ENCODE data around the gene SPTBN1.

Gene SPTBN1

GRCh38 chr2:54578648-54579045, 122.5 kb downstream of the SPTBN1 start:
- TF ChIP-seq CTCF (conservative IDR thresholded peaks at IDR 0.05; ENCODE audit: low read length) (no peak), EZH2phosphoT487 (IDR thresholded peaks at IDR 0.05; ENCODE audit: borderline replicate concordance) (no peak)
- no peak overlapping the region for H3K4me3 ChIP-seq (ENCODE audit: low read length, poor library complexity, severe bottlenecking)
- H3K9me2 ChIP-seq (replicated peaks; ENCODE audit: low read depth, low read length), result no peaks in the 10 kb centered on the region
- H3K27me3 ChIP-seq (ENCODE audit: insufficient read depth, low read length, poor library complexity, severe bottlenecking), result no peaks in the 10 kb centered on the region
- H3K4me2 ChIP-seq (ENCODE audit: low read depth, low read length, poor library complexity, severe bottlenecking), result peak overlapping the region; percentile 85
- H3K4me1 ChIP-seq (ENCODE audit: insufficient read depth, low read length, poor library complexity, severe bottlenecking), result peaks cover 92% of the 10 kb centered on the region
- H3K36me3 ChIP-seq (ENCODE audit: insufficient read depth, low read length), result peaks cover 17% of the 10 kb centered on the region; the same call in 1 of the 2 replicates
- H3F3A ChIP-seq (ENCODE audit: low read depth), result peaks cover 26% of the 10 kb centered on the region
- H3K9ac ChIP-seq (ENCODE audit: low read depth, low read length, poor library complexity, severe bottlenecking), result peak overlapping the region; percentile 1
- no peak overlapping the region for H2AFZ ChIP-seq (ENCODE audit: low read length)
- peaks cover 99% of the 10 kb centered on the region for H3K79me2 ChIP-seq (ENCODE audit: insufficient read depth, low read length)
- peaks cover 79% of the 10 kb centered on the region for H4K20me1 ChIP-seq (ENCODE audit: insufficient read depth, low read length, poor library complexity, severe bottlenecking)
- no peaks in the 10 kb centered on the region for H3K9me3 ChIP-seq (ENCODE audit: insufficient read depth, low read depth, low read length)

GRCh38 chr2:54579061-54579681, 123.0 kb downstream of the SPTBN1 start:
- Histone ChIP-seq H3K9ac (ENCODE audit: low read depth, low read length, poor library complexity, severe bottlenecking) (peak overlapping the region; percentile 67), H2AFZ (ENCODE audit: low read length) (no peak overlapping the region)

GRCh38 chr2:54579682-54580620, 123.8 kb downstream of the SPTBN1 start:
- Histone ChIP-seq H3K4me3 (ENCODE audit: low read length, poor library complexity, severe bottlenecking) (peak overlapping the region; percentile 63), H3K4me1 (ENCODE audit: insufficient read depth, low read length, poor library complexity, severe bottlenecking) (peaks cover 92% of the 10 kb centered on the region)

More at GRCh38 chr2:54579061-54579681, 123.0 kb downstream of the SPTBN1 start:
- peaks cover 17% of the 10 kb centered on the region; the same call in 1 of the 2 replicates for H3K36me3 ChIP-seq (ENCODE audit: insufficient read depth, low read length)
- peak overlapping the region; percentile 85 for H3K4me2 ChIP-seq (ENCODE audit: low read depth, low read length, poor library complexity, severe bottlenecking)
- peaks cover 80% of the 10 kb centered on the region for H4K20me1 ChIP-seq (ENCODE audit: insufficient read depth, low read length, poor library complexity, severe bottlenecking)
- no peaks in the 10 kb centered on the region for H3K9me3 ChIP-seq (ENCODE audit: insufficient read depth, low read depth, low read length)
- no peaks in the 10 kb centered on the region for H3K9me2 ChIP-seq (replicated peaks; ENCODE audit: low read depth, low read length)
- no peaks in the 10 kb centered on the region for H3K27me3 ChIP-seq (ENCODE audit: insufficient read depth, low read length, poor library complexity, severe bottlenecking)
- TF ChIP-seq EZH2phosphoT487 (IDR thresholded peaks at IDR 0.05; ENCODE audit: borderline replicate concordance), result no peak
- TF ChIP-seq CTCF (conservative IDR thresholded peaks at IDR 0.05; ENCODE audit: low read length), result no peak
- H3K79me2 ChIP-seq (ENCODE audit: insufficient read depth, low read length), result peaks cover 99% of the 10 kb centered on the region
- H3F3A ChIP-seq (ENCODE audit: low read depth), result peaks cover 21% of the 10 kb centered on the region
- peak overlapping the region; percentile 63 for H3K4me3 ChIP-seq (ENCODE audit: low read length, poor library complexity, severe bottlenecking)
- H3K4me1 ChIP-seq (ENCODE audit: insufficient read depth, low read length, poor library complexity, severe bottlenecking), result peaks cover 92% of the 10 kb centered on the region

More at GRCh38 chr2:54579682-54580620, 123.8 kb downstream of the SPTBN1 start:
- H3K79me2 ChIP-seq (ENCODE audit: insufficient read depth, low read length), result peaks cover 100% of the 10 kb centered on the region
- no peaks in the 10 kb centered on the region for H3K27me3 ChIP-seq (ENCODE audit: insufficient read depth, low read length, poor library complexity, severe bottlenecking)
- H3K9ac ChIP-seq (ENCODE audit: low read depth, low read length, poor library complexity, severe bottlenecking), result peak overlapping the region; percentile 67
- TF ChIP-seq CTCF (conservative IDR thresholded peaks at IDR 0.05; ENCODE audit: low read length), result no peak
- no peak for TF ChIP-seq EZH2phosphoT487 (IDR thresholded peaks at IDR 0.05; ENCODE audit: borderline replicate concordance)
- no peak overlapping the region for H2AFZ ChIP-seq (ENCODE audit: low read length)
- no peaks in the 10 kb centered on the region for H3K9me3 ChIP-seq (ENCODE audit: insufficient read depth, low read depth, low read length)
- H3K4me2 ChIP-seq (ENCODE audit: low read depth, low read length, poor library complexity, severe bottlenecking), result peak overlapping the region; percentile 85
- H3K36me3 ChIP-seq (ENCODE audit: insufficient read depth, low read length), result peaks cover 17% of the 10 kb centered on the region; the same call in 1 of the 2 replicates
- no peaks in the 10 kb centered on the region for H3K9me2 ChIP-seq (replicated peaks; ENCODE audit: low read depth, low read length)
- H4K20me1 ChIP-seq (ENCODE audit: insufficient read depth, low read length, poor library complexity, severe bottlenecking), result peaks cover 83% of the 10 kb centered on the region
- H3F3A ChIP-seq (ENCODE audit: low read depth), result peaks cover 21% of the 10 kb centered on the region
